ENCODE measurements around the gene AARS2. TPM values are rescaled to one million over a fixed set of nuclear protein-coding genes. Genes with fewer than 3 reads are reported as not detected.
"Not testable (repeated sequence)": the region's sequence is repeated elsewhere in the genome, so short reads cannot be mapped to it uniquely, and the experiment has no call there.

Gene AARS2
- total RNA-seq, 4 donors from 2014 or later: 6.9 to 12.3 (median 7.6) TPM

- DNase-seq (ENCODE audit: low spot score) (no peak), ATAC-seq (ENCODE audit: low FRiP score) (no peak)
- no peak for TF ChIP-seq CTCF (IDR thresholded peaks at IDR 0.05)
These were observed 14.6 kb upstream of the AARS2 start for GRCh38 chr6:44327760-44328159.

- no peak for TF ChIP-seq CTCF (IDR thresholded peaks at IDR 0.05)
- no peak for ATAC-seq (ENCODE audit: low FRiP score)
These were observed 13.9 kb upstream of the AARS2 start for GRCh38 chr6:44327096-44327495.

GRCh38 chr6:44321210-44321609 lies 8.1 kb upstream of the AARS2 start:
- no peak for TF ChIP-seq CTCF (IDR thresholded peaks at IDR 0.05)
- DNase-seq (ENCODE audit: low spot score): no peak
- ATAC-seq (ENCODE audit: low FRiP score): no peak

More at GRCh38 chr6:44327096-44327495, 13.9 kb upstream of the AARS2 start:
- DNase-seq (ENCODE audit: low spot score): no peak

GRCh38 chr6:44317136-44317631 lies 4.0 kb upstream of the AARS2 start:
- not testable (repeated sequence) for ATAC-seq (ENCODE audit: low FRiP score); DNase-seq (ENCODE audit: low spot score)

- DNase-seq (ENCODE audit: low spot score) (no peak), ATAC-seq (ENCODE audit: low FRiP score) (no peak)
- no peak for TF ChIP-seq CTCF (IDR thresholded peaks at IDR 0.05)
These were observed 3.3 kb upstream of the AARS2 start for GRCh38 chr6:44316481-44316880.

- ATAC-seq (ENCODE audit: low FRiP score) (no peak), DNase-seq (ENCODE audit: low spot score) (no peak)
- no peak for TF ChIP-seq CTCF (IDR thresholded peaks at IDR 0.05)
These were observed 2.8 kb upstream of the AARS2 start for GRCh38 chr6:44315951-44316350.

GRCh38 chr6:44315516-44315915 lies 2.4 kb upstream of the AARS2 start:
- ATAC-seq (ENCODE audit: low FRiP score) (no peak), DNase-seq (ENCODE audit: low spot score) (no peak)
- no peak for TF ChIP-seq CTCF (IDR thresholded peaks at IDR 0.05)

GRCh38 chr6:44314657-44315056 lies 1.5 kb upstream of the AARS2 start:
- not testable (repeated sequence) for ATAC-seq (ENCODE audit: low FRiP score); DNase-seq (ENCODE audit: low spot score)

Data from omental fat pad (tissue), 4 donors.